HG03108 (cell line): ENCODE measurements around the gene COPS7A.

Experiments
- ATAC-seq: cut with Tn5 transposase; IDR thresholded peaks from one replicate; pipeline ENCODE4 v1.9.1; 2021; ENCODE audit warnings: moderate library complexity; ENCODE audit not compliant: unreplicated experiment

The COPS7A gene

GRCh38 chr12:6748761-6749160 is 24.9 kb downstream of the COPS7A start:
- no peak for ATAC-seq

- no peak for ATAC-seq
Measured at GRCh38 chr12:6750506-6750905, 26.7 kb downstream of the COPS7A start.

GRCh38 chr12:6751767-6752166 is 27.9 kb downstream of the COPS7A start:
- no peak for ATAC-seq

GRCh38 chr12:6752167-6752920 is 28.5 kb downstream of the COPS7A start:
- no peak for ATAC-seq

GRCh38 chr12:6752921-6753771 is 29.3 kb downstream of the COPS7A start, which contains the start of gene MLF2:
MLF2 (minus strand) TSS chr12:6753141; CDS start chr12:6752334, 807 bp downstream.
- peak; percentile 95 for ATAC-seq

GRCh38 chr12:6753772-6754356 is 30.0 kb downstream of the COPS7A start:
- ATAC-seq, result no peak

GRCh38 chr12:6754411-6754810 is 30.6 kb downstream of the COPS7A start:
- ATAC-seq, result no peak

- no peak for ATAC-seq
Measured at GRCh38 chr12:6757028-6757690, 33.3 kb downstream of the COPS7A start.

GRCh38 chr12:6758506-6759095 is 34.8 kb downstream of the COPS7A start:
- ATAC-seq, result no peak

- ATAC-seq, result no peak
Measured at GRCh38 chr12:6759741-6760140, 35.9 kb downstream of the COPS7A start.

GRCh38 chr12:6763380-6763779 is 39.5 kb downstream of the COPS7A start:
- no peak for ATAC-seq

- ATAC-seq, result peak; percentile 71
Measured at GRCh38 chr12:6764011-6764828, 40.4 kb downstream of the COPS7A start.

GRCh38 chr12:6765048-6765633 is 41.3 kb downstream of the COPS7A start:
- ATAC-seq, result no peak

GRCh38 chr12:6765634-6766581 is 42.1 kb downstream of the COPS7A start, which contains the start of gene PTMS:
PTMS (plus strand) TSS chr12:6766363; CDS start chr12:6766706, 343 bp downstream.
- peak; percentile 30 for ATAC-seq

GRCh38 chr12:6766651-6767349 is 43.0 kb downstream of the COPS7A start:
- peak; percentile 49 for ATAC-seq

GRCh38 chr12:6767353-6768319 is 43.8 kb downstream of the COPS7A start:
- no peak for ATAC-seq
